MM.1S (cell line): ENCODE results near the gene RFPL3.
"Not testable (repeated sequence)": the region's sequence is repeated elsewhere in the genome, so short reads cannot be mapped to it uniquely, and the experiment has no call there.

Experiments used
- DNase-seq: peaks from one replicate; pipeline ENCODE4 v3.0.0-alpha.2; 2015
- H2AFZ ChIP-seq: fragments of 300-600 bp; sonication (generic); 2 replicates; pipeline ENCODE4 v1.6.0; 2016; ENCODE audit warnings: antibody characterized with exemption, low read length
- H3F3A ChIP-seq: fragments of 300-600 bp; sonication (generic); 2 replicates; pipeline ENCODE4 v1.6.1; 2016; ENCODE audit warnings: mild to moderate bottlenecking, antibody characterized with exemption, low read length, moderate library complexity, mixed read lengths; ENCODE audit not compliant: insufficient read depth
- H3K27ac ChIP-seq: fragments of 300-600 bp; sonication (generic); 2 replicates; pipeline ENCODE4 v1.5.1; 2016; ENCODE audit warnings: mild to moderate bottlenecking, low read length
- H3K27me3 ChIP-seq: fragments of 300-600 bp; sonication (generic); replicated peaks from 2 replicates; pipeline ENCODE4 v1.6.0; 2016; ENCODE audit warnings: low read length; ENCODE audit not compliant: insufficient read depth
- H3K36me3 ChIP-seq: fragments of 300-600 bp; sonication (generic); replicated peaks from 2 replicates; pipeline ENCODE4 v1.6.1; 2016; ENCODE audit warnings: mild to moderate bottlenecking, low read length, mixed read lengths; ENCODE audit not compliant: insufficient read depth
- H3K4me1 ChIP-seq: fragments of 300-600 bp; sonication (generic); 2 replicates; pipeline ENCODE4 v1.6.1; 2016; ENCODE audit warnings: low read length, mixed read lengths
- H3K4me2 ChIP-seq: fragments of 300-600 bp; sonication (generic); 2 replicates; pipeline ENCODE4 v1.6.0; 2016; ENCODE audit warnings: low read depth, low read length
- H3K4me3 ChIP-seq: fragments of 300-600 bp; sonication (generic); 2 replicates; pipeline ENCODE4 v1.5.1; 2016; ENCODE audit warnings: low read length, mixed read lengths
- H3K79me2 ChIP-seq: fragments of 300-600 bp; sonication (generic); 2 replicates; pipeline ENCODE4 v1.6.1; 2016; ENCODE audit warnings: mixed run types, low read length, mixed read lengths
- H3K9ac ChIP-seq: fragments of 300-600 bp; sonication (generic); 2 replicates; pipeline ENCODE4 v1.6.1; 2016; ENCODE audit warnings: low read length, mixed read lengths
- H3K9me2 ChIP-seq: fragments of 300-600 bp; sonication (generic); replicated peaks from 2 replicates; pipeline ENCODE4 v1.6.1; 2016; ENCODE audit warnings: mild to moderate bottlenecking, low read length, mixed read lengths; ENCODE audit not compliant: insufficient read depth
- H3K9me3 ChIP-seq: fragments of 300-600 bp; sonication (generic); replicated peaks from 2 replicates; pipeline ENCODE4 v1.6.1; 2016; ENCODE audit warnings: mild to moderate bottlenecking, low read length, mixed read lengths; ENCODE audit not compliant: insufficient read depth
- H4K20me1 ChIP-seq: fragments of 300-600 bp; sonication (generic); 2 replicates; pipeline ENCODE4 v1.6.1; 2016; ENCODE audit warnings: mild to moderate bottlenecking, low read length, moderate library complexity, mixed read lengths; ENCODE audit not compliant: insufficient read depth
- EZH2 ChIP-seq: fragments of 300-600 bp; sonication (generic); optimal IDR thresholded peaks from 2 replicates; pipeline ENCODE3; 2017; ENCODE audit warnings: low read depth, mild to moderate bottlenecking, antibody characterized with exemption, low read length, mixed read lengths
- EZH2phosphoT487 ChIP-seq: fragments of 300-600 bp; sonication (generic); IDR thresholded peaks from 2 replicates; pipeline ENCODE4 v1.6.1; 2018; ENCODE audit warnings: antibody characterized with exemption, low read length
- TF ChIP-seq, protein P1 (sequence below): fragments of 300-600 bp; sonication (generic); IDR thresholded peaks from 2 replicates; pipeline ENCODE4 v1.5.1; 2016; ENCODE audit warnings: antibody characterized with exemption, low read length, mixed read lengths

RFPL3 gene

GRCh38 chr22:32357567-32357966 is at the start of gene RFPL3:
TSS of gene RFPL3 (plus strand) at chr22:32357867. CDS start at chr22:32358072, 205 bp downstream.
- H3F3A ChIP-seq, H3K36me3 ChIP-seq, H2AFZ ChIP-seq, H3K79me2 ChIP-seq, DNase-seq, H4K20me1 ChIP-seq, H3K4me3 ChIP-seq, H3K9me3 ChIP-seq, H3K9me2 ChIP-seq, H3K27me3 ChIP-seq, H3K9ac ChIP-seq, H3K27ac ChIP-seq, H3K4me1 ChIP-seq, H3K4me2 ChIP-seq: not testable (repeated sequence)

DNA sequence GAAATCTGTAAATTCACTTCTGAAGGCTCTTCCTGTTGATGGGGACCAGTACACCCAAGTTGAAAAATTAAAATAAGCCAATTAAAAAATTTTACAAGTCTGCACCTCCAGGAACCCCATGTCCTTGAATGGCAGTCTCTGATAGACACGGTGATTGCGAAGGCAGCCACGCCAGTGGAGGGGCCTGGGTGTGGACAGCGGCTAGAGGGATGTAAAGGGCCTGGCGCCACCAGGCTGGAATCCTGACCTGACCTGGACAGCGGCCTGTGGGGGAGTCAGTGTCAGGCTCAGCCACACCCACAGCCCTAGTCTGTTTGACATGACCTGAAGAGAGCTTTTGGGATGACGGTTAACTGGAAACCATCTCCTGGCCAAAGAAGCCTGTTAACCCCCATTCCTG is 49.5 kb upstream of the RFPL3 start:
- H3K27me3 ChIP-seq: no peaks in the 10 kb centered on the region
- H3K4me2 ChIP-seq: no peak overlapping the region
- H3K9me3 ChIP-seq: no peaks in the 10 kb centered on the region
- H3K9ac ChIP-seq: no peak overlapping the region
- H4K20me1 ChIP-seq: no peaks in the 10 kb centered on the region
- TF ChIP-seq EZH2phosphoT487 (no peak), EZH2 (no peak)
- TF ChIP-seq, protein P1, sequence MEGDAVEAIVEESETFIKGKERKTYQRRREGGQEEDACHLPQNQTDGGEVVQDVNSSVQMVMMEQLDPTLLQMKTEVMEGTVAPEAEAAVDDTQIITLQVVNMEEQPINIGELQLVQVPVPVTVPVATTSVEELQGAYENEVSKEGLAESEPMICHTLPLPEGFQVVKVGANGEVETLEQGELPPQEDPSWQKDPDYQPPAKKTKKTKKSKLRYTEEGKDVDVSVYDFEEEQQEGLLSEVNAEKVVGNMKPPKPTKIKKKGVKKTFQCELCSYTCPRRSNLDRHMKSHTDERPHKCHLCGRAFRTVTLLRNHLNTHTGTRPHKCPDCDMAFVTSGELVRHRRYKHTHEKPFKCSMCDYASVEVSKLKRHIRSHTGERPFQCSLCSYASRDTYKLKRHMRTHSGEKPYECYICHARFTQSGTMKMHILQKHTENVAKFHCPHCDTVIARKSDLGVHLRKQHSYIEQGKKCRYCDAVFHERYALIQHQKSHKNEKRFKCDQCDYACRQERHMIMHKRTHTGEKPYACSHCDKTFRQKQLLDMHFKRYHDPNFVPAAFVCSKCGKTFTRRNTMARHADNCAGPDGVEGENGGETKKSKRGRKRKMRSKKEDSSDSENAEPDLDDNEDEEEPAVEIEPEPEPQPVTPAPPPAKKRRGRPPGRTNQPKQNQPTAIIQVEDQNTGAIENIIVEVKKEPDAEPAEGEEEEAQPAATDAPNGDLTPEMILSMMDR: no peak
- no peaks in the 10 kb centered on the region for H3K9me2 ChIP-seq
- no peaks in the 10 kb centered on the region for H3K4me1 ChIP-seq
- H3K36me3 ChIP-seq: no peaks in the 10 kb centered on the region
- H2AFZ ChIP-seq: no peak overlapping the region
- H3F3A ChIP-seq: no peaks in the 10 kb centered on the region
- no peak overlapping the region for H3K27ac ChIP-seq
- no peaks in the 10 kb centered on the region for H3K79me2 ChIP-seq
- H3K4me3 ChIP-seq: no peak overlapping the region
- no peak for DNase-seq

DNA sequence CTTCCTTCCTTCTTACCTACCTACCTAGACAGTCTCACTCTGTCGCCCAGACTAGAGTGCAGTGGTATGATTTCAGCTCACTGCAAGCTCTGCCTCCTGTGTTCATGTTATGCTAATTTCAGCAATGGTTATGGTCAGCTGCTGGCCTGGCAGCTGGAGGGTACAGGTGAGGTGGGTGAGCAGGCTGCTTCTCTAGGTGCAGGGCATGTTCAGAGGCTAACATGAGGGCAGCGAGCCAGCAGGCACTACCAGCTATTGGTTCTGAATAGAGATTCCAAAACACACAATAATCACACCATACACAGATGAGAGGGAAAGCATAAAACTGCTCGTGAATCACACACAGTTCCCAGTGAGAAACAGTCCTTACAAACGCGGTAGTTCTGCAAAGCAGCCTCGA is 48.7 kb upstream of the RFPL3 start:
- no peaks in the 10 kb centered on the region for H3F3A ChIP-seq
- no peaks in the 10 kb centered on the region for H3K36me3 ChIP-seq
- TF ChIP-seq EZH2phosphoT487: no peak
- no peak for TF ChIP-seq EZH2
- TF ChIP-seq, protein P1: no peak
- H3K4me3 ChIP-seq: no peak overlapping the region
- H3K27ac ChIP-seq: no peak overlapping the region
- H3K27me3 ChIP-seq: no peaks in the 10 kb centered on the region
- no peak overlapping the region for H3K9ac ChIP-seq
- H3K4me2 ChIP-seq: no peak overlapping the region
- H3K79me2 ChIP-seq: no peaks in the 10 kb centered on the region
- H2AFZ ChIP-seq: no peak overlapping the region
- no peaks in the 10 kb centered on the region for H4K20me1 ChIP-seq
- H3K4me1 ChIP-seq: no peaks in the 10 kb centered on the region
- H3K9me2 ChIP-seq: no peaks in the 10 kb centered on the region
- no peaks in the 10 kb centered on the region for H3K9me3 ChIP-seq
- DNase-seq: no peak

DNA sequence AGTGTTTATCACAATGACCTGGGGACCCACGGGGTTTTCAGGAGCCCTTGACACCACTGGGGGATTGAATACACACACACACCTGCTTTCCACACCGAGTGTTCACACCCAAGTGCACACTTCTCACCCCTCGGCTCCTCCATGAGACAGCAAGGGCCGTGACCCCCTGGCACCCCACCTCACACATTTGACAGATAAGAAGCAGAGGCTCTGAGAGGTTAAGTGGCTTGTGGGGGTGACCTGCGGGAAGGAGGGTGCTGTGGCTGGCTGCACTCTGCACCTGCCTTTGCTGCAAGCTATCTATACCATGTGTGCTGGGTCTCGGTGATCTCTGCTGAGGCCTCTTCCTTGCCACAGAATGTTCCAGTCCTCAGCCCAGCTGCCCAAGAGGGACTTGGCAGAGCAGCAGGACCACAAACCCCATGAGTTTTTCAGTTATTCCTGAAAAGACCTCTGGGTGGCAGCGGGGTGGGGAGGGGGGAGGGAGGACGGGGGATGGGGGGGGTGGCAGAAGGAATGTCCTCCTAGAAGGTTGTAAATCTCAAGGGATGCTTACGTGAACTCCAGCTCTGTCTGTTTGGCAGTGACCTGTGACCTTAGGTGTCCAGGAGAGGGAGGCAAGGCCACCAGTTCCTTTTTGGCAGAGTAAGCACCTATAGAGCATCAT is 47.9 kb upstream of the RFPL3 start:
- Histone ChIP-seq H3F3A (no peaks in the 10 kb centered on the region), H3K36me3 (no peaks in the 10 kb centered on the region), H3K27ac (no peak overlapping the region), H2AFZ (no peak overlapping the region), H4K20me1 (no peaks in the 10 kb centered on the region), H3K9ac (no peak overlapping the region), H3K9me2 (no peaks in the 10 kb centered on the region), H3K4me2 (no peak overlapping the region), H3K4me1 (no peaks in the 10 kb centered on the region), H3K79me2 (no peaks in the 10 kb centered on the region), H3K27me3 (no peaks in the 10 kb centered on the region), H3K4me3 (no peak overlapping the region), H3K9me3 (no peaks in the 10 kb centered on the region)
- DNase-seq: no peak
- TF ChIP-seq EZH2phosphoT487: no peak
- TF ChIP-seq EZH2: no peak
- TF ChIP-seq, protein P1: no peak
